Activated CD8-positive, alpha-beta memory T cell treated with anti-CD3 and anti-CD28 coated beads for 4 hours (primary cell): ENCODE data around the gene INSR.
A peak's percentile ranks its signal among the peaks of the same experiment; 100 is the strongest.
"Not testable (repeated sequence)": the region's sequence is repeated elsewhere in the genome, so short reads cannot be mapped to it uniquely, and the experiment has no call there.

Experiments used
- DNase-seq, 2 donors: peaks; one replicate each; pipeline ENCODE4 v3.0.0-alpha.2; 2020; ENCODE audit warnings: low read depth in 2 of 2

The INSR gene

GRCh38 chr19:7224209-7224686, 70.0 kb downstream of the INSR start:
- no peak for DNase-seq

GRCh38 chr19:7223429-7223828, 70.8 kb downstream of the INSR start:
- DNase-seq: no peak

- no peak for DNase-seq
These were observed 75.2 kb downstream of the INSR start for GRCh38 chr19:7219056-7219455.

GRCh38 chr19:7217861-7218260, 76.4 kb downstream of the INSR start:
- no peak for DNase-seq

GRCh38 chr19:7216373-7216902, 77.8 kb downstream of the INSR start:
- DNase-seq: no peak

GRCh38 chr19:7215176-7215575, 79.0 kb downstream of the INSR start:
- no peak for DNase-seq

GRCh38 chr19:7214324-7215089, 79.7 kb downstream of the INSR start:
- no peak for DNase-seq

- no peak for DNase-seq
These were observed 80.4 kb downstream of the INSR start for GRCh38 chr19:7213628-7214323.

GRCh38 chr19:7211191-7211951, 82.8 kb downstream of the INSR start:
- no peak for DNase-seq

- no peak for DNase-seq
These were observed 83.9 kb downstream of the INSR start for GRCh38 chr19:7210359-7210758.

- not testable (repeated sequence) for DNase-seq
These were observed 84.5 kb downstream of the INSR start for GRCh38 chr19:7209597-7210325.

- DNase-seq: not testable (repeated sequence)
These were observed 85.2 kb downstream of the INSR start for GRCh38 chr19:7209036-7209435.

GRCh38 chr19:7203332-7203731, 90.9 kb downstream of the INSR start:
- DNase-seq: no peak

- no peak for DNase-seq
These were observed 91.3 kb downstream of the INSR start for GRCh38 chr19:7202888-7203287.

GRCh38 chr19:7200736-7201135, 93.5 kb downstream of the INSR start:
- no peak for DNase-seq

GRCh38 chr19:7199613-7200533, 94.3 kb downstream of the INSR start:
- no peak for DNase-seq

GRCh38 chr19:7197760-7198696, 96.2 kb downstream of the INSR start:
- peak; percentile 78 to 80 for DNase-seq

GRCh38 chr19:7197119-7197759, 97.0 kb downstream of the INSR start:
- peak; percentile 76 to 87 for DNase-seq

- no peak for DNase-seq
These were observed 97.5 kb downstream of the INSR start for GRCh38 chr19:7196763-7197118.
